GM21390 (cell line): Measurements from ENCODE around the gene MEGF8.
"Not testable (repeated sequence)": the region's sequence is repeated elsewhere in the genome, so short reads cannot be mapped to it uniquely, and the experiment has no call there.

Experiments
- ATAC-seq: cut with Tn5 transposase; IDR thresholded peaks from one replicate; pipeline ENCODE4 v1.9.1; 2021; ENCODE audit not compliant: unreplicated experiment

The MEGF8 gene

GRCh38 chr19:42331333-42331732 is 5.9 kb downstream of the MEGF8 start:
- not testable (repeated sequence) for ATAC-seq

DNA sequence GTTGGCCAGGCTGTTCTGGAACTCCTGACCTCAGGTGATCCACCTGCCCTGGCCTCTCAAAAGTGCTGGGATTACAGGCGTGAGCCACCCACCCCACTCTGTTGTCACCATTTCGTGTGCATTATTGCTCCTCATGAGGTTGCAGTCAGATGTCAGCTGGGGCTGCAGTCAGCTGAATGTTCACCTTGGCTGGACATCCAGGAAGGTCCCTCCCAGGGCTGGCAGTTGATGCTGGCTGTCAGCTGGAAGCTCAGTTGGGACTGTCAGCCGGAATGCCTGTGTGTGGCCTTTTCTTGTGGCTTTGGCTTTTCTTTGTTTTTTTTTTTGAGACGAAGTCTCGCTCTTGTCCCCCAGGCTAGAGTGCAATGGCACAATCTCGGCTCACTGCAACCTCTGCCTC is 6.6 kb downstream of the MEGF8 start:
- ATAC-seq, result no peak

DNA sequence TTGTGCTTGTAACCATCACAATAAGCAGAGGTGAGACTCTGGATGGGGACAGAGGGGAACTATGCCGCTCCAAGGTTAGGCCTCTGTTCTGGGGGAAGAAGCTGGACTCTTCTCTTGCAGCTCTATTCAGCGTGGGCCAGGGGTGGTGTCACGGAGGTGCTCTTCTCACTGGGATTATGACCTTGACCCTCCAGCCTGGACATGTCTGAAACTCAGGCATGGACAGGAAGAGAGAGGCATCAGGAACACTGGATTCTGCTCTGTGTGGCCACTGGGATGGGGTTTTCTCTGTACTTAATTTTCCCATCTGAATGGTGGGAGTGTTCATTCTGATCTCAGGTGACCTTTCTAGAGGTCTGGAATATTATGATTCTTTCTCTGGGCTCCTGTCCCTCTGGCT is 7.6 kb downstream of the MEGF8 start:
- ATAC-seq, result no peak

- ATAC-seq, result no peak
These were observed 8.7 kb downstream of the MEGF8 start for GRCh38 chr19:42333975-42334696.

GRCh38 chr19:42334697-42335373 is 9.4 kb downstream of the MEGF8 start:
- ATAC-seq, result no peak

GRCh38 chr19:42335374-42335936 is 10.0 kb downstream of the MEGF8 start:
- ATAC-seq, result no peak

- ATAC-seq, result no peak
These were observed 10.5 kb downstream of the MEGF8 start for GRCh38 chr19:42335971-42336370.

DNA sequence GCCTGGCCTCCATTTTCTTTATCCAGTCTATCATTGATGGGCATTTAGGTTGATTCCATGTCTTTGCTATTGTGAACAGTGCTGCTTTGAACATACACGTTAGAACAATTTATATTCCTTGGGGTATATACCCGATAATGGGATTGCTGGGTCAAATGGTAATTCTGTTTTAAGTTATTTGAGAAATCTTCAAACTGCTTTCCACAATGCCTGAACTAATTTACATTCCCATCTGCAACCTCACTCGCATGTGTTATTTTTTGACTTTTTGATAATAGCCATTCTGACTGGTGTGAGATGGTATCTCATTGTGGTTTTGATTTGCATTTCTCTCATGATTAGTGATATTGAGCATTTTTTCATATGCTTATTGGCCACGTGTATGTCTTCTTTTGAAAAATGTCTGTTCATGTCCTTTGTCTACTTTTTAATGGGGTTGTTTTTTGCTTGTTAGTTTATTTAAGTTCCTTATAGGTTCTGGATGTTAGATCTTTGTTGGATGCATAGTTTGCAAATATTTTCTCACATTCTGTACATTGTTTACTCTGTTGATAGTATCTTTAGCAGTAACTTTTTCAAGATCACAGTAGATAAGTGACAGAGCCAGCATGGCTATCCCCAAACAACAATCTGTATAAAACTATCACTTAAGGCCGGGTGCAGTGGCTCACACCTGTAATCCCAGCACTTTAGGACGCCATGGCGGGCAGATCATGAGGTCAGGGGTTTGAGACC is 13.9 kb downstream of the MEGF8 start:
- not testable (repeated sequence) for ATAC-seq

DNA sequence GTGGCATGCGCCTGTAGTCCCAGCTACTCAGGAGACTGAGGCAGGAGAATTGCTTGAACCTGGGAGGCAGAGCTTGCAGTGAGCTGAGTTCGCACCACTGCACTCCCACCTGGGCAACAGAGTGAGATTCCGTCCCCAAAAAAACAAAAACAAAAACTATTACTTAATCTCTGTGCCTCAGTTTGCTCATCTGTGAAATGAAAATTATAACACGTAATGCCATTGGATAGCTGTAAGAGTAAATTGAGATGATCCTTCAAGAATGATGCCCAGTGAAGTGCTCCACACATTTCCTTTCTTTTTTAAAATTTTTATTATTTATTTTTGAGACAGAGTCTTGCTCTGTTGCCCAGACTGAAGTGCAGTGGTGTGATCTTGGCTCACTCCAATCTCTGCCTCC is 14.5 kb downstream of the MEGF8 start:
- ATAC-seq, result not testable (repeated sequence)

DNA sequence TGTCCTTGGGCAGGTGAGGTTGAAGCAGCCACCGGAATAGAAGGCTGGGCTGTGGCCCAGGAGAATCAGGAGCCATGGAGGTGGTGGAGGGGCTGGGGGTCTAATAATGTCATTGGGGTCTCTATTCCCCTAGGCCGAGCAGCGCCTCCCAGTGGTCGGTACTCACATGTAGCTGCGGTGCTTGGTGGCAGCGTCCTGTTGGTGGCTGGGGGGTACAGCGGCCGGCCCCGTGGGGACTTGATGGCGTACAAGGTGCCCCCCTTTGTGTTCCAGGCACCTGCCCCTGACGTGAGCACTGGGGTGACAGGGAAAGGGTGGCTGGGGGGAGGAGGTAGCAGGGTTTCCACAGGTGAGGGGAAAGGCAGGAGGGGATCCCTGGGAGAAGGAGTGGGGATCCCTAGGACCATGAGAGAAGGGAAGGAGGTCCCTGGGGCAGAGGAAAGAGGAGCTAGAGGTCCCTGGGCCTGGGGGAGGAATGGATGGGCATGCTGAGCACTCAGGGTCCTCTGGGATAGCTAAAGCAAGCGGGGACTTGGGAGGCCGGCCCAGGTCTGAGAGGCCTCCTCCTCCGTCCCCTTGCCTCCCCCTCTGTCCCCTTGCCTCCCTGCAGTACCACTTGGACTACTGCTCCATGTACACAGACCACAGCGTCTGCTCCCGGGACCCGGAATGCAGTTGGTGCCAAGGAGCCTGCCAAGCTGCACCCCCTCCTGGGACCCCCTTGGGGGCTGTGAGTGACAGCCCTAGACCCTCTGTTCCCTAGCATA is 18.1 kb downstream of the MEGF8 start:
- ATAC-seq, result no peak

DNA sequence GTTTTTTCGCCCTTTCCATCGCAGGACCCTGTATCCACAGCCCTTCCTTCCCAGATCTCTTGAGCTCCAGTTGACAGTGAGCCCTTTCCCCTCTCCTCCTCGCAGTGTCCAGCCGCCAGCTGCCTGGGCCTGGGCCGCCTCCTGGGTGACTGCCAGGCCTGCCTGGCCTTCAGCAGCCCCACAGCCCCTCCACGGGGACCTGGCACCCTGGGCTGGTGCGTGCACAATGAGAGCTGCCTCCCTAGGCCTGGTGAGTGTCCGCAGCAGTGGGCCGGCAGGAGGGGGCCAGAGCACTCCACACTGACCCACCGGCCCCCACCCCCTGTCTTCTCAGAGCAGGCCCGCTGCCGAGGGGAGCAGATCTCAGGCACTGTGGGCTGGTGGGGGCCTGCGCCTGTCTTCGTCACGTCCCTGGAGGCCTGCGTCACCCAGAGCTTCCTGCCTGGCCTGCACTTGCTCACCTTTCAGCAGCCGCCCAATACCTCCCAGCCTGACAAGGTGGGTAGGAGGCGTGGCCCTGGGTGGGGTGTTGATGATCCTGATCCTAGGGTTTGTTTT is 19.0 kb downstream of the MEGF8 start:
- no peak for ATAC-seq

- no peak for ATAC-seq
These were observed 19.9 kb downstream of the MEGF8 start for GRCh38 chr19:42345191-42345812.

- no peak for ATAC-seq
These were observed 22.8 kb downstream of the MEGF8 start for GRCh38 chr19:42348211-42348610.

DNA sequence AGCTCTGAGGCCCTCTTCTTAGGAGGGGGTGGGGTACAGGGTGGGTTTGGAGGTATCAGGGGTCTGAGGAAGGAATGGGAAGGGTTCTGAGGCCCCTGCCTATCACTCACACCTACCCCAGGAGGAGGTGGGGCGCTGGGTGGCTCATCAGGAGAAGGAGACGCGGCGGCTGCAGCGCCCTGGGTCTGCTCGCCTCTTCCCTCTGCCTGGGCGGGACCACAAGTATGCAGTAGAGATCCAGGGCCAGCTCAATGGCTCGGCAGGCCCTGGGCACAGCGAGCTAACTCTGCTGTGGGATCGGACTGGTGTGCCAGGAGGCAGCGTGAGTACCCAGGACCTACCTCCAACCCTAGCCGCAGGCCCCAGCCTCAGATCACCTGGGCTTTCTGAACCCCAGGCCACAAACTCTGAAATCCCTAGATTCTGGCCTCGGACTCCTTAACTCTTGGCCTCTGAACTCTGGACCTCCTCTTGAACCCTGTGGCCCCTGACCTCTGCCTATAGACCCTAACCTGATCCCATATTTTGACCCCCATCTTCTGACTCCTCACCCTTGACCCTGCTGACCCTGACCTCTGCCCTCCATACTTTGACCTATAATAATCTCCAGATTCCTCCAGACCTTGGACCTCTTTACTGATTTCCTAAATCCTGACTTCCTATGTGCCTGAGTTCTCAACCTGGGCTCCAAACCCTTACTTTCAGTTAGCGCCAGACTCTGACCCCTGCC is 24.1 kb downstream of the MEGF8 start:
- no peak for ATAC-seq

GRCh38 chr19:42350417-42350816 is 25.0 kb downstream of the MEGF8 start:
- no peak for ATAC-seq

GRCh38 chr19:42351079-42351735 is 25.8 kb downstream of the MEGF8 start:
- no peak for ATAC-seq

DNA sequence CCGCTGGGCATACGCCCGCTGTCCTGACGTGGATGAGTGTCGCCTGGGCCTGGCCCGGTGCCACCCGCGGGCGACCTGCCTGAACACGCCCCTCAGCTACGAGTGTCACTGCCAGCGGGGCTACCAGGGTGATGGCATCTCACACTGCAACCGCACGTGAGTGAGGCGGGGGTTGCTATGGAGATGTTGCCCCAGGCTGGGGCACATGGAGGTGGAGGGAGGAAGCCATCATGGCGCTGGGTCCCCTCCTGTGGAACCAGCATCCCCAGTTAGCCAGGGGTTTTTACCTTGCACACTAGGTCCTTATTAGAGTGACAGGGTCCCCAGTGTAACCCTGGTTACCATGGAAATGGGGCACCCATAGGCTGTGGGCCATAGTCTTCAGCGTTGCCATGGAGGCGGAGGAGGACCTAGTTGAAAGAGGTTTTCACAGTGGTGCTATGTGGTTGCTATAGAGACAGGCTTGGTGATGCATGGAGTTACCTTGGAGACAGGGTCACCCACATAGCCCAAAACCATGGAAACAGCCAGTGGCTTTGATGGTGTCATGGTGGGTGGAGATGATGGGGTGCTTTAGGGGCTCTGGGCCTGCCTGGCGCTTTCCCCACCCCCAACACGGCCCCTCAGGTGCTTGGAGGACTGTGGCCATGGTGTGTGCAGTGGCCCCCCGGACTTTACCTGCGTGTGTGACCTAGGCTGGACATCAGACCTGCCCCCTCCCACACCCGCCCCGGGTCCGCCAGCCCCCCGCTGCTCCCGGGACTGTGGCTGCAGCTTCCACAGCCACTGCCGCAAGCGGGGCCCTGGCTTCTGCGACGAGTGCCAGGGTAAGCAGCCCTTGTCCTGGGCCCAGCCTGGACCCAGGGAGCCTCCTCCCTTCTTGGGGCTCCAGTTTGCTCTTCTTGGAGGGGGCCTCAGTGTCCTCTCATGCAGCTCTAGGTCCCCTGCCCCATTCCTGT is 27.1 kb downstream of the MEGF8 start:
- no peak for ATAC-seq
